Activated CD4-positive, alpha-beta memory T cell treated with anti-CD3 and anti-CD28 coated beads, Interleukin-2, amount 10 ng/mL, durations not matched to agents 7 days and 5 days (primary cell): ENCODE measurements around the gene C1QTNF1. TPM values are rescaled to one million over a fixed set of nuclear protein-coding genes. Genes with fewer than 3 reads are reported as not detected.
"Not testable (repeated sequence)": the region's sequence is repeated elsewhere in the genome, so short reads cannot be mapped to it uniquely, and the experiment has no call there.

ENCODE experiments used
- CTCF ChIA-PET: fragments of 350-600 bp; sonication (Branson Sonifier 250); formaldehyde crosslinking; loops from one replicate; lab custom pipeline; 2021; ENCODE audit warnings: antibody characterized with exemption, inconsistent platforms; lab: Charles Lee
- POLR2A ChIA-PET: fragments of 350-600 bp; sonication (Branson Sonifier 250); formaldehyde crosslinking; loops from one replicate; lab custom pipeline; 2021; ENCODE audit warnings: antibody characterized with exemption; lab: Charles Lee
- DNase-seq: peaks from one replicate; pipeline ENCODE4 v3.0.0-alpha.2; 2020
- H3K27ac Mint-ChIP-seq: one replicate; pipeline ENCODE4 v1.8.0; 2021; ENCODE audit warnings: mild to moderate bottlenecking, mixed read lengths
- H3K27me3 Mint-ChIP-seq: one replicate; pipeline ENCODE4 v1.8.0; 2021; ENCODE audit warnings: mixed read lengths
- H3K36me3 Mint-ChIP-seq: one replicate; pipeline ENCODE4 v1.8.0; 2021; ENCODE audit warnings: low read depth, mixed read lengths
- H3K4me1 Mint-ChIP-seq: one replicate; pipeline ENCODE4 v1.8.0; 2021; ENCODE audit warnings: mixed read lengths
- H3K4me3 Mint-ChIP-seq: one replicate; pipeline ENCODE4 v1.8.0; 2021; ENCODE audit warnings: mild to moderate bottlenecking, mixed read lengths
- H3K9me3 Mint-ChIP-seq: one replicate; pipeline ENCODE4 v1.8.0; 2021; ENCODE audit warnings: mixed read lengths
- total RNA-seq, 2 experiments: library from RNA; stranded (reverse); gene quantifications; one replicate each; pipeline ENCODE4 v1.2.3, GENCODE V29; 2021

Gene C1QTNF1
- total RNA-seq, 2 experiments from 2014 or later, result not detected

- H3K9me3 Mint-ChIP-seq, result peaks cover 3% of the 10 kb centered on the region
These were observed 31.2 kb downstream of the C1QTNF1 start for GRCh38 chr17:79055197-79055596.

GRCh38 chr17:79057737-79058385 lies 33.9 kb downstream of the C1QTNF1 start:
- Mint-ChIP-seq H3K9me3 (peaks cover 3% of the 10 kb centered on the region), H3K36me3 (no peaks in the 10 kb centered on the region), H3K27me3 (peaks cover 21% of the 10 kb centered on the region), H3K27ac (no peak overlapping the region), H3K4me1 (no peaks in the 10 kb centered on the region), H3K4me3 (no peak overlapping the region)
- ChIA-PET POLR2A (no interaction called here), CTCF (no interaction called here)
- no peak for DNase-seq

More at GRCh38 chr17:79055197-79055596, 31.2 kb downstream of the C1QTNF1 start:
- H3K4me1 Mint-ChIP-seq, result no peaks in the 10 kb centered on the region
- no peak overlapping the region for H3K4me3 Mint-ChIP-seq
- CTCF ChIA-PET, result no interaction called here
- no peaks in the 10 kb centered on the region for H3K36me3 Mint-ChIP-seq
- no peak for DNase-seq
- H3K27me3 Mint-ChIP-seq, result peaks cover 19% of the 10 kb centered on the region
- no peak overlapping the region for H3K27ac Mint-ChIP-seq
- POLR2A ChIA-PET, result no interaction called here

- no peak for DNase-seq
- peaks cover 3% of the 10 kb centered on the region for H3K4me1 Mint-ChIP-seq
- H3K4me3 Mint-ChIP-seq, result no peak overlapping the region
- CTCF ChIA-PET, result interaction anchor here (0.6 to 3.5 kb wide), 3 partner anchors 17 to 1550 kb away, joined by 3 to 11 read pairs (median 8); no protein-coding TSS in a partner anchor
- POLR2A ChIA-PET, result no interaction called here
- H3K27ac Mint-ChIP-seq, result no peak overlapping the region
- H3K27me3 Mint-ChIP-seq, result peaks cover 12% of the 10 kb centered on the region
- H3K9me3 Mint-ChIP-seq, result no peaks in the 10 kb centered on the region
- no peaks in the 10 kb centered on the region for H3K36me3 Mint-ChIP-seq
These were observed 38.7 kb downstream of the C1QTNF1 start for GRCh38 chr17:79062691-79063090.

GRCh38 chr17:79064026-79064425 lies 40.1 kb downstream of the C1QTNF1 start:
- Mint-ChIP-seq H3K4me3 (no peak overlapping the region), H3K9me3 (no peaks in the 10 kb centered on the region), H3K27ac (no peak overlapping the region), H3K36me3 (no peaks in the 10 kb centered on the region), H3K27me3 (peaks cover 4% of the 10 kb centered on the region), H3K4me1 (peaks cover 3% of the 10 kb centered on the region)
- CTCF ChIA-PET, result interaction anchor here (2.3 kb wide), 1 partner anchor 18 kb away, joined by 8 read pairs; no protein-coding TSS in a partner anchor
- DNase-seq, result no peak
- POLR2A ChIA-PET, result no interaction called here

- Mint-ChIP-seq H3K27me3 (peaks cover 3% of the 10 kb centered on the region), H3K4me1 (peaks cover 3% of the 10 kb centered on the region), H3K4me3 (no peak overlapping the region), H3K27ac (no peak overlapping the region), H3K9me3 (no peaks in the 10 kb centered on the region), H3K36me3 (no peaks in the 10 kb centered on the region)
- peak; percentile 65 for DNase-seq
- POLR2A ChIA-PET, result interaction anchor here (1.4 kb wide), 1 partner anchor 9 kb away, joined by 4 read pairs; the partner anchor contains the start of gene ENGASE
- CTCF ChIA-PET, result interaction anchor here (0.9 to 1.6 kb wide), 5 partner anchors 9 to 335 kb away, joined by 3 to 12 read pairs (median 6); partner anchors contain the start of gene ENGASE
These were observed 41.2 kb downstream of the C1QTNF1 start for GRCh38 chr17:79065105-79065670.

GRCh38 chr17:79066963-79067362 lies 43.0 kb downstream of the C1QTNF1 start:
- Mint-ChIP-seq H3K9me3 (no peaks in the 10 kb centered on the region), H3K4me3 (no peak overlapping the region), H3K36me3 (no peaks in the 10 kb centered on the region), H3K27ac (no peak overlapping the region), H3K27me3 (no peaks in the 10 kb centered on the region), H3K4me1 (peaks cover 3% of the 10 kb centered on the region)
- ChIA-PET CTCF (interaction anchor here (0.9 to 1.9 kb wide), 3 partner anchors 17 to 325 kb away, joined by 3 to 7 read pairs (median 4); no protein-coding TSS in a partner anchor), POLR2A (no interaction called here)
- no peak for DNase-seq

GRCh38 chr17:79070266-79070880 lies 46.4 kb downstream of the C1QTNF1 start:
- Mint-ChIP-seq H3K9me3 (no peaks in the 10 kb centered on the region), H3K4me1 (peaks cover 2% of the 10 kb centered on the region), H3K36me3 (peaks cover 1% of the 10 kb centered on the region), H3K27me3 (no peaks in the 10 kb centered on the region), H3K27ac (no peak overlapping the region), H3K4me3 (no peak overlapping the region)
- ChIA-PET POLR2A (no interaction called here), CTCF (interaction anchor here (0.7 kb wide), 1 partner anchor 326 kb away, joined by 4 read pairs; no protein-coding TSS in a partner anchor)
- DNase-seq, result no peak

GRCh38 chr17:79071161-79071740 lies 47.3 kb downstream of the C1QTNF1 start:
- H3K4me1 Mint-ChIP-seq, result peaks cover 9% of the 10 kb centered on the region
- no peak overlapping the region for H3K4me3 Mint-ChIP-seq
- POLR2A ChIA-PET, result no interaction called here
- H3K27ac Mint-ChIP-seq, result no peak overlapping the region
- no peaks in the 10 kb centered on the region for H3K9me3 Mint-ChIP-seq
- CTCF ChIA-PET, result interaction anchor here (0.7 to 1.4 kb wide), 2 partner anchors 17 to 325 kb away, joined by 4 read pairs; no protein-coding TSS in a partner anchor
- H3K36me3 Mint-ChIP-seq, result peaks cover 3% of the 10 kb centered on the region
- H3K27me3 Mint-ChIP-seq, result no peaks in the 10 kb centered on the region
- no peak for DNase-seq

GRCh38 chr17:79072544-79072943 lies 48.6 kb downstream of the C1QTNF1 start:
- Mint-ChIP-seq H3K27me3 (no peaks in the 10 kb centered on the region), H3K27ac (no peak overlapping the region), H3K4me3 (no peak overlapping the region), H3K36me3 (peaks cover 3% of the 10 kb centered on the region), H3K9me3 (no peaks in the 10 kb centered on the region), H3K4me1 (peaks cover 9% of the 10 kb centered on the region)
- DNase-seq, result no peak
- ChIA-PET CTCF (interaction anchor here (2.4 kb wide), 1 partner anchor 319 kb away, joined by 9 read pairs; no protein-coding TSS in a partner anchor), POLR2A (no interaction called here)

GRCh38 chr17:79073016-79073705 lies 49.2 kb downstream of the C1QTNF1 start:
- Mint-ChIP-seq H3K36me3 (peaks cover 3% of the 10 kb centered on the region), H3K27ac (no peak overlapping the region), H3K4me1 (peaks cover 9% of the 10 kb centered on the region), H3K9me3 (no peaks in the 10 kb centered on the region), H3K27me3 (no peaks in the 10 kb centered on the region), H3K4me3 (no peak overlapping the region)
- ChIA-PET CTCF (interaction anchor here (0.9 to 2.4 kb wide), 4 partner anchors 8 to 319 kb away, joined by 4 to 12 read pairs (median 6); no protein-coding TSS in a partner anchor), POLR2A (no interaction called here)
- no peak for DNase-seq

- peaks cover 9% of the 10 kb centered on the region for H3K4me1 Mint-ChIP-seq
- DNase-seq, result no peak
- no peaks in the 10 kb centered on the region for H3K27me3 Mint-ChIP-seq
- ChIA-PET POLR2A (interaction anchor here (1.2 to 1.3 kb wide), 2 partner anchors 14 to 64 kb away, joined by 3 to 5 read pairs; partner anchors contain the start of gene CANT1), CTCF (interaction anchor here (0.9 to 2.4 kb wide), 4 partner anchors 9 to 318 kb away, joined by 4 to 12 read pairs (median 6); no protein-coding TSS in a partner anchor)
- no peak overlapping the region for H3K27ac Mint-ChIP-seq
- peaks cover 3% of the 10 kb centered on the region for H3K36me3 Mint-ChIP-seq
- H3K4me3 Mint-ChIP-seq, result no peak overlapping the region
- no peaks in the 10 kb centered on the region for H3K9me3 Mint-ChIP-seq
These were observed 49.7 kb downstream of the C1QTNF1 start for GRCh38 chr17:79073706-79074088.

- not testable (repeated sequence) for H3K27me3 Mint-ChIP-seq, H3K27ac Mint-ChIP-seq, H3K4me1 Mint-ChIP-seq, DNase-seq, H3K36me3 Mint-ChIP-seq, H3K9me3 Mint-ChIP-seq
- ChIA-PET CTCF (interaction anchor here (0.7 to 2.4 kb wide), 5 partner anchors 9 to 318 kb away, joined by 4 to 12 read pairs (median 4); no protein-coding TSS in a partner anchor), POLR2A (interaction anchor here (0.8 to 1.3 kb wide), 5 partner anchors 9 to 64 kb away, joined by 3 to 5 read pairs (median 4); partner anchors contain the start of gene CANT1)
- H3K4me3 Mint-ChIP-seq, result peak overlapping the region; percentile 66
These were observed 50.2 kb downstream of the C1QTNF1 start for GRCh38 chr17:79074121-79074648.
